Body of pancreas (tissue), 4 donors: ENCODE results near the gene GRID1.

Experiments used
- POLR2A ChIP-seq, 3 donors: fragments of 450-650 bp; IDR thresholded peaks; one replicate each; pipeline ENCODE4 v1.6.1; 2016; ENCODE audit warnings: antibody characterized with exemption in 3 of 3, mild to moderate bottlenecking in 2 of 3
- TF ChIP-seq, protein P1 (sequence below), 7 experiments: fragments of 450-650 bp in 4 of 7; fragments of 200-600 bp in 3 of 7; sonication (generic) in 3 of 7; IDR thresholded peaks; one replicate each; pipeline ENCODE4 v1.5.1; 2016 to 2019; ENCODE audit warnings: antibody characterized with exemption in 7 of 7

GRCh38 chr10:86344714-86345161 lies 21.9 kb downstream of the GRID1 start:
- TF ChIP-seq, protein P1, sequence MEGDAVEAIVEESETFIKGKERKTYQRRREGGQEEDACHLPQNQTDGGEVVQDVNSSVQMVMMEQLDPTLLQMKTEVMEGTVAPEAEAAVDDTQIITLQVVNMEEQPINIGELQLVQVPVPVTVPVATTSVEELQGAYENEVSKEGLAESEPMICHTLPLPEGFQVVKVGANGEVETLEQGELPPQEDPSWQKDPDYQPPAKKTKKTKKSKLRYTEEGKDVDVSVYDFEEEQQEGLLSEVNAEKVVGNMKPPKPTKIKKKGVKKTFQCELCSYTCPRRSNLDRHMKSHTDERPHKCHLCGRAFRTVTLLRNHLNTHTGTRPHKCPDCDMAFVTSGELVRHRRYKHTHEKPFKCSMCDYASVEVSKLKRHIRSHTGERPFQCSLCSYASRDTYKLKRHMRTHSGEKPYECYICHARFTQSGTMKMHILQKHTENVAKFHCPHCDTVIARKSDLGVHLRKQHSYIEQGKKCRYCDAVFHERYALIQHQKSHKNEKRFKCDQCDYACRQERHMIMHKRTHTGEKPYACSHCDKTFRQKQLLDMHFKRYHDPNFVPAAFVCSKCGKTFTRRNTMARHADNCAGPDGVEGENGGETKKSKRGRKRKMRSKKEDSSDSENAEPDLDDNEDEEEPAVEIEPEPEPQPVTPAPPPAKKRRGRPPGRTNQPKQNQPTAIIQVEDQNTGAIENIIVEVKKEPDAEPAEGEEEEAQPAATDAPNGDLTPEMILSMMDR (IDR thresholded peaks at IDR 0.05), result no peak
- TF ChIP-seq POLR2A (IDR thresholded peaks at IDR 0.05), result no peak
